Testis (tissue), 3 donors: Measurements from ENCODE around the gene ZNF423. TPM values are rescaled to one million over a fixed set of nuclear protein-coding genes. Genes with fewer than 3 reads are reported as not detected.

Source experiments
- DNase-seq: peaks from one replicate; pipeline ENCODE4 v3.0.0-alpha.2; 2019
- H3K27ac ChIP-seq, 2 donors: fragments of 200-600 bp; sonication (generic); one replicate each; pipeline ENCODE4 v1.5.1; 2019
- H3K27me3 ChIP-seq: fragments of 200-600 bp; sonication (generic); one replicate; pipeline ENCODE4 v1.5.1; 2019
- H3K36me3 ChIP-seq: fragments of 200-600 bp; sonication (generic); one replicate; pipeline ENCODE4 v1.5.1; 2017; ENCODE audit warnings: low read depth; ENCODE audit errors: missing control alignments
- H3K4me1 ChIP-seq: fragments of 200-600 bp; sonication (generic); one replicate; pipeline ENCODE4 v1.5.1; 2019
- H3K4me3 ChIP-seq, 2 donors: fragments of 200-600 bp; sonication (generic); one replicate each; pipeline ENCODE4 v1.5.1; 2017 to 2019
- H3K9me3 ChIP-seq: fragments of 200-600 bp; sonication (generic); one replicate; pipeline ENCODE4 v1.5.1; 2017
- CTCF ChIP-seq, 3 experiments: fragments of 450-650 bp in 2 of 3; fragments of 200-600 bp in 1 of 3; sonication (generic) in 1 of 3; IDR thresholded peaks; one replicate each; pipeline ENCODE4 v1.5.1; 2016 to 2019; ENCODE audit warnings: antibody characterized with exemption in 3 of 3, mild to moderate bottlenecking in 2 of 3, moderate library complexity in 1 of 3
- POLR2A ChIP-seq: fragments of 450-650 bp; IDR thresholded peaks from one replicate; pipeline ENCODE4 v1.6.1; 2017; ENCODE audit warnings: antibody characterized with exemption, mild to moderate bottlenecking, moderate library complexity
- WGBS, 2 donors: methylation state at CpG; one replicate each; pipeline ENCODE4 v1.1.5; 2018; 5-methylcytosine and 5-hydroxymethylcytosine counted together
- intact Hi-C: fragments of 100-400 bp; cut with DNase I; formaldehyde crosslinking; loops from one replicate; pipeline ENCODE4 v1.15.1; 2023; ENCODE audit warnings: low total_unique reads
- polyA plus RNA-seq: library from polyadenylated mRNA; stranded (reverse); fragments of 350-450 nt; fragmentation: Illumina TruSeq; extraction: RNeasy Lipid Tissue Mini Kit (QIAGEN cat#74804); gene quantifications from one replicate; pipeline ENCODE4 v1.2.3, GENCODE V29; 2014; ENCODE audit warnings: low read depth, low replicate concordance; ENCODE audit not compliant: insufficient read depth
- total RNA-seq, 2 donors: library from RNA; depleted of rRNA; stranded (reverse); fragments of >200 nt; gene quantifications; one replicate each; pipeline ENCODE4 v1.2.3, GENCODE V29; 2016

ZNF423 gene
- total and polyA plus RNA-seq, 3 donors from 2014 or later, result 8.9 to 19.0 (median 12.1) TPM

- DNase-seq, result no peak
- H3K9me3 ChIP-seq, result no peaks in the 10 kb centered on the region
- no peaks in the 10 kb centered on the region for H3K27me3 ChIP-seq
- H3K4me1 ChIP-seq, result peaks cover 5% of the 10 kb centered on the region
- H3K4me3 ChIP-seq, result no peak overlapping the region
- no peak overlapping the region for H3K27ac ChIP-seq
- 94 to 96% methylated on average over 10 of the region's 10 CpGs for WGBS, 2 donors
- intact Hi-C loops, result no loop called here
- no peaks in the 10 kb centered on the region for H3K36me3 ChIP-seq
- TF ChIP-seq POLR2A (no peak), CTCF (IDR thresholded peaks at IDR 0.05) (no peak)
Observed at GRCh38 chr16:49495596-49496355, 360.1 kb downstream of the ZNF423 start.

GRCh38 chr16:49494891-49495566 lies 360.9 kb downstream of the ZNF423 start:
- no peak overlapping the region for H3K4me3 ChIP-seq
- DNase-seq, result no peak
- no peak overlapping the region for H3K27ac ChIP-seq
- H3K27me3 ChIP-seq, result no peaks in the 10 kb centered on the region
- no peak for TF ChIP-seq POLR2A
- no peak for TF ChIP-seq CTCF (IDR thresholded peaks at IDR 0.05)
- no peaks in the 10 kb centered on the region for H3K36me3 ChIP-seq
- H3K9me3 ChIP-seq, result no peaks in the 10 kb centered on the region
- intact Hi-C loops, result no loop called here
- WGBS, 2 donors, result 77 to 80% methylated on average over 9 of the region's 9 CpGs
- H3K4me1 ChIP-seq, result peaks cover 5% of the 10 kb centered on the region

DNA sequence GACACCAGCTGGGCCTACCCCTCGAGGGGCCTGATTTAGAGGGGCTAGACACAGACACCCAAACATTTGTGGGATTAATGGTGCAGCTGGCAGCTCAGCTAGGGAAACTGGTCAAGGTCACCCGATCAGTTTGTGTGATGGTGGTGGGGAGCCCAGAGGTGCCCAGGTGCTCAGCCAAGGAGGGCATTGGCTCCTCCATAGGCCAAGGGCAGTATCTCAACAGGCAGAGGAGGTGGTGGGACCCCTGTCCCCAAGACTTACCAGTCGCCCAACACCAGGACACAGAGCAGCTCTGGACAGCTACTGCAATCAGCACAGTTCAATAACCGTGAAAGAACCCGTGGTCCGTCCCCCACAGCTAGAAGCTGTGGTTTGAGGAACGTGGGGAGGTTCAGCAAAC lies 361.4 kb downstream of the ZNF423 start:
- peaks cover 5% of the 10 kb centered on the region for H3K4me1 ChIP-seq
- no peaks in the 10 kb centered on the region for H3K36me3 ChIP-seq
- no peaks in the 10 kb centered on the region for H3K9me3 ChIP-seq
- H3K4me3 ChIP-seq, result no peak overlapping the region
- WGBS, 2 donors, result 77 to 86% methylated on average over 4 to 7 of the region's 7 CpGs
- H3K27ac ChIP-seq, result no peak overlapping the region
- no peak for DNase-seq
- TF ChIP-seq POLR2A (no peak), CTCF (IDR thresholded peaks at IDR 0.05) (no peak)
- H3K27me3 ChIP-seq, result no peaks in the 10 kb centered on the region
- intact Hi-C loops, result no loop called here

- WGBS, 2 donors, result 88 to 89% methylated on average over 1 to 2 of the region's 2 CpGs
- intact Hi-C loops, result no loop called here
- Histone ChIP-seq H3K4me1 (peaks cover 5% of the 10 kb centered on the region), H3K27me3 (no peaks in the 10 kb centered on the region), H3K4me3 (no peak overlapping the region), H3K9me3 (no peaks in the 10 kb centered on the region), H3K36me3 (no peaks in the 10 kb centered on the region), H3K27ac (no peak overlapping the region)
- no peak for TF ChIP-seq CTCF (IDR thresholded peaks at IDR 0.05)
- TF ChIP-seq POLR2A, result no peak
- DNase-seq, result no peak
Observed at GRCh38 chr16:49493836-49494235, 362.1 kb downstream of the ZNF423 start.
